ENCODE results near the gene DDI1. TPM values are rescaled to one million over a fixed set of nuclear protein-coding genes. Genes with fewer than 3 reads are reported as not detected.

DDI1 gene
- total RNA-seq, 3 donors from 2014 or later (not counting 1 experiment from before 2014, with no cell fraction given) = not detected

DNA sequence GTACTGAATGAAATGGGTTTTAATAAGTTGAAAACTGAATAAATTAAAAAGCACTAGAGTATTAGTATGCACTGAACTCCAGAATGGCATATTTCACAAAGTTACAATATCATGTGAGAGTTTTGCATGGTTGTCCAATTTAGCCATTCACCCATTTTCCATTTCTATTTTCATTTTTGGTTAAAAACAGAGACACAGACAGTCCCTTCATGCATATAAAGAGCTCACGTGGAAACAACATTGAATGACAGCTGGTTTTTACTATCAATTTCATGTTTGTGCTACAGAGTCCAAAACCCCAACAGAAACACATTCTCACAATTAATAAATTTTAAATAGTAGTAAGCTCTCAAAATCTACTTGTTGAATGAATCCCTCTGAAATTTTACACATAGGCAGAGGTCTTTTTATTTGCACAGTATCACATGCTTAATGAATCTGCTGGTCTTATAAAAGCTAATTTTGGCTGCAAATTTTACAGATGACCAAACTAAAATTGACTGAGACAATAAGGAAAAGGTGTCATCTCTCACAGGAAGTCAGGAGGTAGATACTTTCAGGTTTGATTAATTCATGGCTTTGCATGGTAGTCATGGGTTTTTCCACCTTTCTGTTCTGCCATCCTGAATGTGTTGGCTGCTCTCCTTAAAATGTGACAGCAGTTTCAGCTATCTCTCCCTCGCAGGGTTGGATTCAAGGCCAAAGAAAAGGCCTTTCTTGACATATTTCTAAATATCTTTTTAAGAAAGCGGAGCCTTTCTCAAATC, 20.6 kb upstream of the DDI1 start:
- peaks cover 3% of the 10 kb centered on the region for H3K4me1 ChIP-seq (ENCODE audit: control insufficient read depth, insufficient read depth, low read length)
- no peak overlapping the region for H3K4me3 ChIP-seq (ENCODE audit: low read length)
- H3K4me3 Mint-ChIP-seq = no peak overlapping the region
- ATAC-seq (peak in 1 of 3 donors; percentile 47), DNase-seq (no peak)
- H3K27me3 ChIP-seq (ENCODE audit: control insufficient read depth, insufficient read depth, low read length) = no peaks in the 10 kb centered on the region
- no peak for TF ChIP-seq CTCF (IDR thresholded peaks at IDR 0.05)
- H3K27me3 Mint-ChIP-seq (ENCODE audit: low read depth in 2 of 2) = no peaks in the 10 kb centered on the region
- intact Hi-C loops (cut with micrococcal nuclease) = no loop called here
- H3K4me1 Mint-ChIP-seq = peaks cover 60% of the 10 kb centered on the region in 2 donors
- WGBS (ENCODE audit: insufficient coverage) = 70% methylated on average over 3 of the region's 3 CpGs
- no peaks in the 10 kb centered on the region for H3K9me3 ChIP-seq (ENCODE audit: control insufficient read depth, insufficient read depth, low read length)
- no peaks in the 10 kb centered on the region for H3K36me3 Mint-ChIP-seq
- H3K27ac ChIP-seq (ENCODE audit: low read length) = no peak overlapping the region
- no peaks in the 10 kb centered on the region for H3K36me3 ChIP-seq (ENCODE audit: control insufficient read depth, insufficient read depth, low read length)
- no peaks in the 10 kb centered on the region for H3K9me3 Mint-ChIP-seq
- peak overlapping the region in 1 of 2 donors; percentile 45 for H3K27ac Mint-ChIP-seq

GRCh38 chr11:104024572-104024971, 11.9 kb upstream of the DDI1 start:
- no peaks in the 10 kb centered on the region for H3K9me3 Mint-ChIP-seq
- no peaks in the 10 kb centered on the region for H3K4me1 ChIP-seq (ENCODE audit: control insufficient read depth, insufficient read depth, low read length)
- H3K4me3 Mint-ChIP-seq = no peak overlapping the region
- H3K36me3 ChIP-seq (ENCODE audit: control insufficient read depth, insufficient read depth, low read length) = no peaks in the 10 kb centered on the region
- no peak overlapping the region for H3K4me3 ChIP-seq (ENCODE audit: low read length)
- DNase-seq (no peak), ATAC-seq (no peak)
- H3K9me3 ChIP-seq (ENCODE audit: control insufficient read depth, insufficient read depth, low read length) = no peaks in the 10 kb centered on the region
- no peak for TF ChIP-seq CTCF (IDR thresholded peaks at IDR 0.05)
- intact Hi-C loops (cut with micrococcal nuclease) = no loop called here
- no peak overlapping the region for H3K27ac Mint-ChIP-seq
- WGBS (ENCODE audit: insufficient coverage) = no CpG with 5 or more reads among the region's 2 CpGs
- no peaks in the 10 kb centered on the region for H3K36me3 Mint-ChIP-seq
- H3K27me3 ChIP-seq (ENCODE audit: control insufficient read depth, insufficient read depth, low read length) = no peaks in the 10 kb centered on the region
- H3K27me3 Mint-ChIP-seq (ENCODE audit: low read depth in 2 of 2) = no peaks in the 10 kb centered on the region
- H3K4me1 Mint-ChIP-seq = peaks cover 9 to 30% of the 10 kb centered on the region in 2 donors
- H3K27ac ChIP-seq (ENCODE audit: low read length) = no peak overlapping the region

DNA sequence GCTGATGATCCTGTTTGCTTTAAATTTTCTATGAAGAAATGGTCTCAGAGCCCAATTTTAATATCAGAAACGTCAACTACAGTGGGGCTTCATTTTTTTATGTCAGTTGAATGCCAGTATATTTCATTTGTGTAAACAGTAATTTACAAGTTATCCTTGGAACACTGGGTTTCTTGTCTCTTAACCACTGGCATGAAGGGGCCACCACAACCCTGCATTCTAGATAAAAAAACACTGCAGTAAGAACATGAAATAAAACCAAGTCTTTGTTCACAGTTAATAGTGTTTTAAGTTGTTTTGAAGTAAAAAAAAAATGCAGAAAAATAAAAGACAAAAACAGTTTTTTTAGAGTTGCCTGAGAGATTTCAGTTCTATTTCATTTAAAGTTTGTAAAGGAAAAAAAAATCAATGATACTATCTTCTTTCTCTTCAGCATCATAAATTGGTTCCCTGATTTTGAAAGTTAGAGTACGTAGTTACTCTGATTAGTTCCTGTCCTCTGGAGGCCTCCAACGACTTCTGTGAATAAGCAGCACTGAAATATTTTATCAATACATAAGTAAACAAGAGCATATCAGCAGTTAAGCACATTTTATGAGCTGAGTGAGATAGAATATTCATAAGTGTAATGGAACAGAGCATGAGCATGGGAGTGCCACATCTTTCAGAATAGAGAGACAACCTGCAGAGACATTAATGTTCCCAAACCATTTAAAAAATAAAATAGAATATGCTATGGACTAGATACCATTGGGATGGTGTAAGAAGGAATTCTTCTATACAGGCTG, 7.8 kb upstream of the DDI1 start:
- intact Hi-C loops (cut with micrococcal nuclease) = no loop called here
- no peak for DNase-seq
- WGBS (ENCODE audit: insufficient coverage) = 83% methylated on average over 2 of the region's 3 CpGs
- H3K36me3 Mint-ChIP-seq = no peaks in the 10 kb centered on the region
- peaks cover 0 to 2% of the 10 kb centered on the region in 2 donors for H3K9me3 Mint-ChIP-seq
- peaks cover 5 to 31% of the 10 kb centered on the region in 2 donors for H3K4me1 Mint-ChIP-seq
- Histone ChIP-seq H3K9me3 (ENCODE audit: control insufficient read depth, insufficient read depth, low read length) (no peaks in the 10 kb centered on the region), H3K4me1 (ENCODE audit: control insufficient read depth, insufficient read depth, low read length) (no peaks in the 10 kb centered on the region), H3K27me3 (ENCODE audit: control insufficient read depth, insufficient read depth, low read length) (no peaks in the 10 kb centered on the region), H3K36me3 (ENCODE audit: control insufficient read depth, insufficient read depth, low read length) (no peaks in the 10 kb centered on the region), H3K4me3 (ENCODE audit: low read length) (no peak overlapping the region), H3K27ac (ENCODE audit: low read length) (no peak overlapping the region)
- H3K27me3 Mint-ChIP-seq (ENCODE audit: low read depth in 2 of 2) = no peaks in the 10 kb centered on the region
- TF ChIP-seq CTCF (IDR thresholded peaks at IDR 0.05) = no peak
- no peak overlapping the region for H3K4me3 Mint-ChIP-seq
- ATAC-seq = no peak
- H3K27ac Mint-ChIP-seq = no peak overlapping the region
